GM23338 (cell line): ENCODE results near the gene SARNP. TPM values are rescaled to one million over a fixed set of nuclear protein-coding genes. Genes with fewer than 3 reads are reported as not detected.

Experiments used
- ATAC-seq: fragments of 200-7000 bp; cut with Tn5 transposase; 3 replicates; pipeline ENCODE4 v1.9.1; 2020
- DNase-seq: peaks from one replicate; pipeline ENCODE4 v3.0.0-alpha.2; 2015; ENCODE audit warnings: low spot score
- H2AFZ ChIP-seq: fragments of 200-600 bp; sonication (generic); 2 replicates; pipeline ENCODE4 v1.8.0; 2016; ENCODE audit warnings: antibody characterized with exemption, mild to moderate bottlenecking, moderate library complexity
- H3F3A ChIP-seq: fragments of 200-600 bp; sonication (generic); replicated peaks from 2 replicates; pipeline ENCODE4 v1.8.0; 2017; ENCODE audit warnings: antibody characterized with exemption, mixed run types, low read depth
- H3K27ac ChIP-seq: fragments of 200-600 bp; sonication (generic); 2 replicates; pipeline ENCODE4 v1.6.1; 2016; ENCODE audit warnings: low read depth
- H3K27me3 ChIP-seq: fragments of 200-600 bp; sonication (generic); 2 replicates; pipeline ENCODE4 v1.8.0; 2016; ENCODE audit warnings: mild to moderate bottlenecking, mixed run types, moderate library complexity; ENCODE audit not compliant: insufficient read depth
- H3K36me3 ChIP-seq: fragments of 200-600 bp; sonication (generic); 2 replicates; pipeline ENCODE4 v1.8.0; 2016; ENCODE audit warnings: mild to moderate bottlenecking; ENCODE audit not compliant: insufficient read depth
- H3K4me1 ChIP-seq: fragments of 200-600 bp; sonication (generic); 2 replicates; pipeline ENCODE4 v1.8.0; 2016; ENCODE audit warnings: mild to moderate bottlenecking, moderate library complexity; ENCODE audit not compliant: insufficient read depth
- H3K4me2 ChIP-seq: fragments of 200-600 bp; sonication (generic); 2 replicates; pipeline ENCODE4 v1.7.1; 2017; ENCODE audit warnings: mixed run types
- H3K4me3 ChIP-seq: fragments of 200-600 bp; sonication (generic); 2 replicates; pipeline ENCODE4 v1.6.1; 2016; ENCODE audit warnings: mixed run types
- H3K79me2 ChIP-seq: fragments of 200-600 bp; sonication (generic); replicated peaks from 2 replicates; pipeline ENCODE4 v1.8.0; 2017; ENCODE audit warnings: mild to moderate bottlenecking; ENCODE audit not compliant: insufficient read depth
- H3K9me2 ChIP-seq: fragments of 200-600 bp; sonication (generic); 2 replicates; pipeline ENCODE4 v1.8.0; 2017; ENCODE audit not compliant: insufficient read depth
- H4K20me1 ChIP-seq: fragments of 200-600 bp; sonication (generic); replicated peaks from 2 replicates; pipeline ENCODE4 v1.8.0; 2017; ENCODE audit warnings: mild to moderate bottlenecking; ENCODE audit not compliant: insufficient read depth
- H3K27ac Mint-ChIP-seq: 2 replicates; pipeline ENCODE4 v1.8.0; 2020; ENCODE audit warnings: inconsistent platforms, mild to moderate bottlenecking, moderate library complexity, mixed read lengths
- H3K27me3 Mint-ChIP-seq: 3 replicates; pipeline ENCODE4 v1.8.0; 2022; ENCODE audit warnings: low read depth, mild to moderate bottlenecking, moderate library complexity, mixed read lengths, inconsistent platforms; ENCODE audit not compliant: insufficient read depth, poor library complexity
- H3K36me3 Mint-ChIP-seq: 3 replicates; pipeline ENCODE4 v1.8.0; 2021; ENCODE audit warnings: low read depth, mild to moderate bottlenecking, inconsistent platforms, moderate library complexity, mixed read lengths
- H3K4me1 Mint-ChIP-seq: 3 replicates; pipeline ENCODE4 v1.8.0; 2020; ENCODE audit warnings: mild to moderate bottlenecking, inconsistent platforms, mixed read lengths
- H3K4me3 Mint-ChIP-seq: 3 replicates; pipeline ENCODE4 v1.8.0; 2021; ENCODE audit warnings: moderate library complexity, mild to moderate bottlenecking, inconsistent platforms, mixed read lengths
- H3K9me3 Mint-ChIP-seq: 3 replicates; pipeline ENCODE4 v1.8.0; 2020; ENCODE audit warnings: moderate library complexity, mild to moderate bottlenecking, inconsistent platforms, mixed read lengths
- CREB1 ChIP-seq: fragments of 250-450 bp; sonication (Bioruptor Pico); IDR thresholded peaks from 2 replicates; pipeline ENCODE4 v1.5.0; 2020; ENCODE audit warnings: low read depth, mild to moderate bottlenecking, moderate library complexity
- CTCF ChIP-seq, 2 experiments: fragments of 200-600 bp in 1 of 2; sonication (generic) in 1 of 2; conservative IDR thresholded peaks; 2 replicates each; pipeline versions ENCODE4 v1.5.1 to v1.6.1; 2016 to 2017; ENCODE audit warnings: antibody characterized with exemption in 2 of 2, low read depth in 2 of 2, mild to moderate bottlenecking in 2 of 2, moderate library complexity in 1 of 2
- POLR2AphosphoS5 ChIP-seq: IDR thresholded peaks from 2 replicates; pipeline ENCODE4 v1.6.1; 2016; ENCODE audit warnings: antibody characterized with exemption, low read depth
- ZNF114 ChIP-seq: fragments of 250-450 bp; sonication (Bioruptor Pico); IDR thresholded peaks from 2 replicates; pipeline ENCODE4 v1.5.0; 2020; ENCODE audit warnings: mild to moderate bottlenecking, moderate library complexity
- ZNF462 ChIP-seq: fragments of 250-450 bp; sonication (Bioruptor Pico); IDR thresholded peaks from 2 replicates; pipeline ENCODE4 v1.5.0; 2020; ENCODE audit warnings: mild to moderate bottlenecking, moderate library complexity
- polyA plus RNA-seq: library from polyadenylated mRNA; unstranded; fragments of >200 nt; fragmentation: Nextera tagmentation; extraction: Ambion mirVana; gene quantifications from 2 replicates; pipeline ENCODE4 v1.2.1, GENCODE V29; 2016
- total RNA-seq: library from RNA; depleted of rRNA; stranded (reverse); fragments of >200 nt; shearing (Covaris generic); gene quantifications from 2 replicates; pipeline ENCODE4 v1.2.3, GENCODE V29; 2014

The SARNP gene
- total and polyA plus RNA-seq, 2 experiments from 2014 or later = 96.0 to 313 TPM

GRCh38 chr12:55830601-55831446 lies 13.3 kb upstream of the SARNP start:
- H3F3A ChIP-seq = peaks cover 32% of the 10 kb centered on the region
- H4K20me1 ChIP-seq = no peaks in the 10 kb centered on the region
- H3K9me3 Mint-ChIP-seq = no peaks in the 10 kb centered on the region
- peaks cover 39% of the 10 kb centered on the region for H3K4me1 Mint-ChIP-seq
- H3K4me3 ChIP-seq = peak overlapping the region; percentile 100
- peak; percentile 26 for ATAC-seq
- H3K4me1 ChIP-seq = peaks cover 26% of the 10 kb centered on the region
- peaks cover 11% of the 10 kb centered on the region for H3K36me3 Mint-ChIP-seq
- H3K79me2 ChIP-seq = peaks cover 29% of the 10 kb centered on the region
- H3K27ac Mint-ChIP-seq = peak overlapping the region; percentile 99
- peak overlapping the region; percentile 99 for H3K27ac ChIP-seq
- DNase-seq = peak; percentile 72
- no peaks in the 10 kb centered on the region for H3K36me3 ChIP-seq
- TF ChIP-seq POLR2AphosphoS5 = peak; percentile 89
- TF ChIP-seq CREB1 (CRISPR knock-in tag) = peak; percentile 91
- no peak for TF ChIP-seq ZNF114 (CRISPR knock-in tag)
- TF ChIP-seq CTCF (conservative IDR thresholded peaks at IDR 0.05; ENCODE audit: low read depth in 2 of 2) = no peak
- no peak for TF ChIP-seq ZNF462 (CRISPR knock-in tag)
- H3K4me3 Mint-ChIP-seq = peak overlapping the region; percentile 94
- H3K4me2 ChIP-seq = peak overlapping the region; percentile 98
- H3K27me3 ChIP-seq = no peaks in the 10 kb centered on the region
- H2AFZ ChIP-seq = peak overlapping the region; percentile 97
- H3K27me3 Mint-ChIP-seq = peaks cover 12% of the 10 kb centered on the region
- no peaks in the 10 kb centered on the region for H3K9me2 ChIP-seq
